Activated effector memory CD4-positive, alpha-beta T cell treated with anti-CD3 and anti-CD28 coated beads, Interleukin-2, amount 50 U/mL, for 16 hours (primary cell): Measurements from ENCODE around the gene OR10H3.
"Not testable (repeated sequence)": the region's sequence is repeated elsewhere in the genome, so short reads cannot be mapped to it uniquely, and the experiment has no call there.

ENCODE experiments used
- DNase-seq: peaks from one replicate; pipeline ENCODE4 v3.0.0-alpha.2; 2020

The OR10H3 gene

DNA sequence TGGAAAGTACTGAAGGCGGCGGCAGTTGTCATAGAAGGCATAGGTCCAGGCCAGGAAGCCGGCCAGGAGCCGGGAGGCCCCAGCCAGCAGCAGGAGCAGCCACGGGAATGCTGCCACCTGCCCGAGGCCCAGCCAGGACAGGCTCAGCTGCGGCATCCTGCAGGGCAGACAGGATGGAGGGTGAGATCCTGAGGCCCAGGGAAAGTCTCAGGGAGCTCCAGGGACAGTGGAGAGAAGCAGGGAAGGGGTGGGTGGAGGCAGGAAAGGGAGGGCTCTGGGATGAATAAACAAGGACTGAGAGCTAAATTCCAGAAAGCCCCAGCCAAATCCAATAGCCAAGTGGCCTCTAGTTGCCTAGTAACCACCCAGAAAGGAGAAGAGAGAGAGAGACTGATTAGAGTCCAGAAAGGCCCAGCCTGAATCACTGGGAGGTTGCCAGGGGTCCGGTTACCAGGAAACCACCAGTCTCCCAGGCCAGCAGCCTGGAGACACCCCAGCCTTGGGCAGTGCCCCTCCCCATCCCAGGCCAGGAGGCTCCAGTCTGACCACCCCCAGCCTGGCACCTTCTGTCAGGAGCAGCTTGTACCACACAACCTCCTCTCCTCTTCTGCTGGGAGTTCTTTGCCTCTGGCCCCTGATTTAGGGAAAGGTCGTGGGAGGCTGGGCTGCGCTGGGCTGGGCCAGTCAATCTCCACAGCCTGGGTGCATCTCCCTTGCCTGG, 42.1 kb downstream of the OR10H3 start:
- DNase-seq: peak; percentile 9

GRCh38 chr19:15780610-15781418, 43.0 kb downstream of the OR10H3 start:
- no peak for DNase-seq

DNA sequence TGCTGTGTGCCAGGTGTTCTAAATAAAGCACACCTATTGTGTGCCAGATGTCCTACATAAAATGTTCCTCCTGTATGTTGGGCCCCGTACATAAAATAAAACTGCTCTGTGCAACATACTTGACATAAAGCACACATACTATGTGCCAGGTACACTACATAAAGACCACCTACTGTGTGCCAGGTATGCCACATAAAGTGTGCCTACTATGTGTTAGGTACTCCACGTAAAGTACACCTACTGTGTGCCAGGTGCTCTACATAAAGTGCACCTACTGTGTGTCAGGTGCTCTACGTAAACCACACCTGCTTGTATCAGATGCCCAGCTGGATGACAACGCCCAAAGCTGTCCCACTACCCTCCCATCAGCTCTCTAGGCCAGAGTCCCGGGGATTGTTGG, 43.9 kb downstream of the OR10H3 start:
- no peak for DNase-seq

DNA sequence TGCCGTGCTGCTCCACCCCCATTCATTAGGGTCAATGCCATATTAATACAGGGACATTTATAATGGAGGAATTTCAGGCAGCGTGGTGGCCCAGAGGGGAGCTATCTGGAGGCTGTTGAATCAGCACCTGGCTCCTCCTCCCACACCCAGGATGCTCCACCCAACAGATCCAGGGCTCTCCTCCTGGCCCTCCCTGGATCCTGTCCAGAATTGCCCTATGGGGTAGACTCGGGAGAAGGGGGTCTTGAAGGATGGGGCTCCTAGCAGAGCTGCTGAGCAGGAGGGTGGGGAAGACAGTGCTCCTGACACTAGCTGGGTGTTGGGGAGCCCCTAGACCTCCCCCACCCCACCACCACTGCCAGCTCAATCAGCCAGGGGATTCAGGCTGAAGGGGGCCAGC, 44.4 kb downstream of the OR10H3 start:
- DNase-seq: no peak

GRCh38 chr19:15782896-15783295, 45.1 kb downstream of the OR10H3 start:
- DNase-seq: not testable (repeated sequence)

GRCh38 chr19:15787611-15788155, 49.9 kb downstream of the OR10H3 start, which contains the start of gene OR10H5:
OR10H5 (plus strand) TSS chr19:15787661; CDS start chr19:15794049, 6,388 bp downstream.
- no peak for DNase-seq

GRCh38 chr19:15788594-15789270, 50.9 kb downstream of the OR10H3 start:
- no peak for DNase-seq

- DNase-seq: no peak
These were observed 52.3 kb downstream of the OR10H3 start for GRCh38 chr19:15790096-15790495.
